Measurements from ENCODE around the gene ZNF575.
"Not testable (repeated sequence)": the region's sequence is repeated elsewhere in the genome, so short reads cannot be mapped to it uniquely, and the experiment has no call there.

The ZNF575 gene

GRCh38 chr19:43546581-43546980, 13.6 kb downstream of the ZNF575 start:
- no peak for TF ChIP-seq ZNF274 (IDR thresholded peaks at IDR 0.05; ENCODE audit: low read depth, low read length)
- TF ChIP-seq SUZ12 (IDR thresholded peaks at IDR 0.05; ENCODE audit: extremely low read depth, insufficient read depth, insufficient read length) = no peak
- TF ChIP-seq YY1 (IDR thresholded peaks at IDR 0.05; ENCODE audit: insufficient read depth, insufficient read length) = no peak
- Histone ChIP-seq H3K9ac (ENCODE audit: insufficient read length, low read depth) (no peak overlapping the region), H3K27me3 (ENCODE audit: insufficient read depth, insufficient read length) (no peaks in the 10 kb centered on the region), H3K36me3 (ENCODE audit: insufficient read depth, insufficient read length, low read length) (peaks cover 54% of the 10 kb centered on the region), H3K4me3 (ENCODE audit: insufficient read length, low read depth) (no peak overlapping the region), H3K4me1 (ENCODE audit: insufficient read depth, insufficient read length) (no peaks in the 10 kb centered on the region), H3K9me3 (ENCODE audit: insufficient read depth, low read length) (no peaks in the 10 kb centered on the region)
- no peak for DNase-seq (ENCODE audit: low read depth, low spot score)

- DNase-seq (ENCODE audit: low read depth, low spot score); H3K27me3 ChIP-seq (ENCODE audit: insufficient read depth, insufficient read length); H3K4me3 ChIP-seq (ENCODE audit: insufficient read length, low read depth); H3K9me3 ChIP-seq (ENCODE audit: insufficient read depth, low read length); H3K4me1 ChIP-seq (ENCODE audit: insufficient read depth, insufficient read length); H3K9ac ChIP-seq (ENCODE audit: insufficient read length, low read depth): not testable (repeated sequence)
- H3K36me3 ChIP-seq (ENCODE audit: insufficient read depth, insufficient read length, low read length) = peaks cover 56% of the 10 kb centered on the region
Measured at GRCh38 chr19:43547926-43548325, 14.9 kb downstream of the ZNF575 start.

GRCh38 chr19:43548706-43549105, 15.7 kb downstream of the ZNF575 start:
- no peak overlapping the region for H3K9ac ChIP-seq (ENCODE audit: insufficient read length, low read depth)
- no peak for DNase-seq (ENCODE audit: low read depth, low spot score)
- H3K4me1 ChIP-seq (ENCODE audit: insufficient read depth, insufficient read length) = no peaks in the 10 kb centered on the region
- TF ChIP-seq ZNF274 (IDR thresholded peaks at IDR 0.05; ENCODE audit: low read depth, low read length) = no peak
- no peak for TF ChIP-seq SUZ12 (IDR thresholded peaks at IDR 0.05; ENCODE audit: extremely low read depth, insufficient read depth, insufficient read length)
- TF ChIP-seq YY1 (IDR thresholded peaks at IDR 0.05; ENCODE audit: insufficient read depth, insufficient read length) = no peak
- H3K9me3 ChIP-seq (ENCODE audit: insufficient read depth, low read length) = no peaks in the 10 kb centered on the region
- no peak overlapping the region for H3K4me3 ChIP-seq (ENCODE audit: insufficient read length, low read depth)
- peaks cover 57% of the 10 kb centered on the region for H3K36me3 ChIP-seq (ENCODE audit: insufficient read depth, insufficient read length, low read length)
- H3K27me3 ChIP-seq (ENCODE audit: insufficient read depth, insufficient read length) = no peaks in the 10 kb centered on the region

- H3K9me3 ChIP-seq (ENCODE audit: insufficient read depth, low read length) = no peaks in the 10 kb centered on the region
- no peaks in the 10 kb centered on the region for H3K27me3 ChIP-seq (ENCODE audit: insufficient read depth, insufficient read length)
- DNase-seq (ENCODE audit: low read depth, low spot score) = no peak
- no peak overlapping the region for H3K4me3 ChIP-seq (ENCODE audit: insufficient read length, low read depth)
- H3K36me3 ChIP-seq (ENCODE audit: insufficient read depth, insufficient read length, low read length) = peaks cover 51% of the 10 kb centered on the region
- no peak for TF ChIP-seq ZNF274 (IDR thresholded peaks at IDR 0.05; ENCODE audit: low read depth, low read length)
- no peak for TF ChIP-seq YY1 (IDR thresholded peaks at IDR 0.05; ENCODE audit: insufficient read depth, insufficient read length)
- TF ChIP-seq SUZ12 (IDR thresholded peaks at IDR 0.05; ENCODE audit: extremely low read depth, insufficient read depth, insufficient read length) = no peak
- no peaks in the 10 kb centered on the region for H3K4me1 ChIP-seq (ENCODE audit: insufficient read depth, insufficient read length)
- no peak overlapping the region for H3K9ac ChIP-seq (ENCODE audit: insufficient read length, low read depth)
Measured at GRCh38 chr19:43551399-43552197, 18.6 kb downstream of the ZNF575 start.

- Histone ChIP-seq H3K4me1 (ENCODE audit: insufficient read depth, insufficient read length) (no peaks in the 10 kb centered on the region), H3K4me3 (ENCODE audit: insufficient read length, low read depth) (no peak overlapping the region), H3K9me3 (ENCODE audit: insufficient read depth, low read length) (no peaks in the 10 kb centered on the region), H3K27me3 (ENCODE audit: insufficient read depth, insufficient read length) (no peaks in the 10 kb centered on the region), H3K36me3 (ENCODE audit: insufficient read depth, insufficient read length, low read length) (peaks cover 50% of the 10 kb centered on the region), H3K9ac (ENCODE audit: insufficient read length, low read depth) (no peak overlapping the region)
- TF ChIP-seq ZNF274 (IDR thresholded peaks at IDR 0.05; ENCODE audit: low read depth, low read length) (no peak), YY1 (IDR thresholded peaks at IDR 0.05; ENCODE audit: insufficient read depth, insufficient read length) (no peak)
- DNase-seq (ENCODE audit: low read depth, low spot score) = no peak
Measured at GRCh38 chr19:43552198-43552450, 19.1 kb downstream of the ZNF575 start.

GRCh38 chr19:43552616-43553015, 19.6 kb downstream of the ZNF575 start:
- no peaks in the 10 kb centered on the region for H3K9me3 ChIP-seq (ENCODE audit: insufficient read depth, low read length)
- peaks cover 50% of the 10 kb centered on the region for H3K36me3 ChIP-seq (ENCODE audit: insufficient read depth, insufficient read length, low read length)
- no peak overlapping the region for H3K4me3 ChIP-seq (ENCODE audit: insufficient read length, low read depth)
- no peak for DNase-seq (ENCODE audit: low read depth, low spot score)
- TF ChIP-seq ZNF274 (IDR thresholded peaks at IDR 0.05; ENCODE audit: low read depth, low read length) = no peak
- no peak for TF ChIP-seq SUZ12 (IDR thresholded peaks at IDR 0.05; ENCODE audit: extremely low read depth, insufficient read depth, insufficient read length)
- H3K9ac ChIP-seq (ENCODE audit: insufficient read length, low read depth) = no peak overlapping the region
- no peaks in the 10 kb centered on the region for H3K27me3 ChIP-seq (ENCODE audit: insufficient read depth, insufficient read length)
- H3K4me1 ChIP-seq (ENCODE audit: insufficient read depth, insufficient read length) = no peaks in the 10 kb centered on the region

- Histone ChIP-seq H3K4me3 (ENCODE audit: insufficient read length, low read depth) (no peak overlapping the region), H3K4me1 (ENCODE audit: insufficient read depth, insufficient read length) (no peaks in the 10 kb centered on the region), H3K9ac (ENCODE audit: insufficient read length, low read depth) (no peak overlapping the region), H3K36me3 (ENCODE audit: insufficient read depth, insufficient read length, low read length) (peaks cover 52% of the 10 kb centered on the region), H3K27me3 (ENCODE audit: insufficient read depth, insufficient read length) (no peaks in the 10 kb centered on the region), H3K9me3 (ENCODE audit: insufficient read depth, low read length) (no peaks in the 10 kb centered on the region)
- TF ChIP-seq YY1 (IDR thresholded peaks at IDR 0.05; ENCODE audit: insufficient read depth, insufficient read length) (no peak), SUZ12 (IDR thresholded peaks at IDR 0.05; ENCODE audit: extremely low read depth, insufficient read depth, insufficient read length) (no peak), ZNF274 (IDR thresholded peaks at IDR 0.05; ENCODE audit: low read depth, low read length) (no peak)
- DNase-seq (ENCODE audit: low read depth, low spot score) = no peak
Measured at GRCh38 chr19:43553656-43554055, 20.7 kb downstream of the ZNF575 start.
